ENCODE results near the gene RS1. TPM values are rescaled to one million over a fixed set of nuclear protein-coding genes. Genes with fewer than 3 reads are reported as not detected.

Gene RS1
- total RNA-seq, 1 donor: not detected

DNA sequence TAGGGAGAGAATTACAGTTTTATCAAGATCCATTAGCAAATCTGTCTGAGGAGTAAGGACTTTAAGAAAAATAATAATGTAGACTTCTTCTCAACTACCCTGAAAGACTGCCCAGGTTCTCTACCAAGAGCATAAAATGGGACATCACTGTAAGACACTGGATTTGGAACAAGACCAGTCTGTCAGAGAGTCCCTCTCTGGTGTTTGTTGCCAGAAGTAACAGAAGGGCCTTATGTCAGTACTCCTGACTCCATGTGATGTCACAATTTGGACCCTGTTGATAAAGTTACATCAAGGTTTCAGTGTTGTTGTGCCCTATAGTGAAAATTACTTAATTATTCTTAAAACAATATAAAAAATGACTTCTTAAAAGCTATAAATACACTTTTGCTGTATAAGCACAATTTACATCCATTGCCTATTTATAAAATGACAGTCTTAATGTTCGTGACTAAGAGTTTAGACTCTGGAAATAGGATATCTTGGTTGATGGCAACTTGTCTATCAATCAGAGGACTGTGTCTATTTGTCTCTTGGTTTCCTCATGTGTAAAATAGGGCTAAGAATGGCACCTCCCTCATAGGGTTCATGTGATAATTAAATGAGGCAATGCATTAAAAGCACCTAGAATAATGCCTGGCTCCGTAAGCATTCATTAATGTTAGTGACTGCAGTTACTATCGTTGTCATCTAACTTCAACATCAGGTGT lies 57.8 kb downstream of the RS1 start:
- no peak for DNase-seq (ENCODE audit: low read depth in 2 of 3, low spot score in 2 of 3)

DNA sequence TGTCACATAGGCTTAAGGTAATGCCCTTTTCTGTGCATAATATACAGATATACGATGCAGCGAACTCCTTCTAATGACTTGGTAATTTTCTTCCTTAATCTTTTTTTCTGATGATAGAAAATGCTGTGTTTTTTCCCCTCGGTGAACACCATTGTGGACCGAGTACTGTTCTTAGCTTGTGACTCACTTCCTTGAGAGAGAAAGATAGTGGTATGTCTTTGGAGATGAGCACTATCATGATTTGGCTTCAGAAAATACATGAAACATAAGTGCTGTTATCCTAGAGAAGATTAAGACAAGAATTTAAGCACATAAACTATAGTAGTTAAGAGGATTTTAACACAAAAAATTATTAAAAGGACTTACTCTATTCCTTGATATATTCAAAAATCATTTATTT lies 63.9 kb downstream of the RS1 start:
- no peak for DNase-seq (ENCODE audit: low read depth in 2 of 3, low spot score in 2 of 3)

DNA sequence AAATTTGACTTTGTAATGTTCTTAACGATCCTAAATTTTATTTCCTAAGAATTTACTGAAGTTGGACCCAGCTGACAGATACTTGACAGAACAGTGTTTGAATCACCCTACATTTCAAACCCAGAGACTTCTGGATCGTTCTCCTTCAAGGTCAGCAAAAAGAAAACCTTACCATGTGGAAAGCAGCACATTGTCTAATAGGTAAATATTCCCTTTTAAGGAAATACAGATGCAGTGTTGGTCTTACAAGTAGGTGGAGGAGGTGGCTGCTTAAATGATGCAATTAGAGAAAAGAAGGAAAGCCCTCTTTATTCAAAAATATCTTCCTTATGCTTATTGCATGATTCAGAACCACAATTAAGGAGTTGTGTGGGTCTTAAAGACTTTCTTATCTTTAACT lies 73.5 kb downstream of the RS1 start:
- no peak for DNase-seq (ENCODE audit: low read depth in 2 of 3, low spot score in 2 of 3)

DNA sequence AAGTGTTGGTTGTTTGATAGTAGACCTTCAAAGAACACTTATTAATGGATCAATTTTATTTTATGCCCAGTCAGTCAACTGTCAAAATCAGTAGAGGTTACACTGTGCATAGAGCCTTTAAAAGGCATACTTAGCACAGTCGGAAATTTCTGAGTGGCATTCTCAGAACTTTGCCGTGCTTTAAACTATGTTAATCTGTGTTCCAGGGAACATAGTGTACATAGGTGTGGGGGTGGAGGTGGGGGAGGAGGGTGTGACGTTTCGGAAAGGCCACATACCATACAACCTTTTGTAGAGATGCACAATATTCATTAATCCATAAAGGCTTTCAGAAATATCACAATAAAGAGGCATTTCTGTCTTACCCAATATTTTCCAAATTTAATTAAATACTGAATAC lies 75.8 kb downstream of the RS1 start:
- DNase-seq (ENCODE audit: low read depth in 2 of 3, low spot score in 2 of 3): no peak

DNA sequence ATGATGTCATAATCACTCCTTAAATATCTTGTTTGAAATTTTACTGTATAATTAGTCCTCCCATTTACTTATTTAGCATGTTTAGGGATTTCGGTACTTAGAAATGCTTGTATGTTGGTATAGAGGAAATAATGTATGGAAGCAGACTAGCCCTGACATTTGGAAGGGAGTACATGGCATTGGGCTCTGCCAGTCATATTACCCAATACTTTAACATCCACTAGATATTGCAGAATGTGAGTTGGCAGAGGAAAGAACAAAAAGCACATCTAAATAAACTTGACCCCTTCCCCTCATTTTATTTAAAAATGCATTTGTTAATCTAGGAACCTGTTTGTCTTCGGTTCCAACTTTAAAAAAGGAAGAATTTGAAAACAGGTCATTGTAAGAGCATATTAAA lies 77.8 kb downstream of the RS1 start:
- DNase-seq (ENCODE audit: low read depth in 2 of 3, low spot score in 2 of 3): no peak

DNA sequence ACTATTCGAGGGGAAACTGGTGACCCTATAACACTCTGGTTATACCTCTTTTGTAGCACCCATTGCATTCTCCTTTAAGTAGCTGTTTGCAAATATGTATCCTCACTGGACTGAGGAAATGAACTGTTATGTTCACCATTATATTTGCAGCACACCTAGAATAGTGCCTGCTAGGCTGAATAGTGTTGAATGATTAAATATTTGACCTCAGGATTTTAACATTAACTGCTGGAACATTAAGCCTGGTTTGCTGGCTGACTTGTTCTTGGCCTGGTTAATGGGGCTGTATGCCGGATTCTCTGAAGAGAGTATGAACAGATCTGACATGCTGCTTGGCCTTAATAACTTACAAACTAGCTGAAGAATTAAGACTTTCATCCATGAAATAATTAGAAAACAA lies 80.1 kb downstream of the RS1 start:
- DNase-seq (ENCODE audit: low read depth in 2 of 3, low spot score in 2 of 3): no peak

Other genes starting within 250 kb of the RS1 start
- 1.9 TPM for gene CDKL5, start 246.5 kb downstream of the RS1 start, total RNA-seq
- gene PPEF1, start 35.5 kb upstream of the RS1 start, total RNA-seq: not detected